GM12878 (cell line): ENCODE measurements around the gene XPO1. TPM values are rescaled to one million over a fixed set of nuclear protein-coding genes. Genes with fewer than 3 reads are reported as not detected.

Experiments used
- ATAC-seq: fragments of 200-7000 bp; cut with Tn5 transposase; 3 replicates; pipeline ENCODE4 v1.9.1; 2020; ENCODE audit warnings: mild to moderate bottlenecking, moderate library complexity
- BruUV-seq: library from RNA; stranded (reverse); fragments of 400-500 nt; replicated peaks from 2 replicates; lab custom pipeline; 2021; lab: Mats Ljungman, UMichigan
- CTCF ChIA-PET: fragments of 300-600 bp; sonication (Branson Sonifier 250); formaldehyde crosslinking; extraction: SDS; loops from one replicate; lab custom pipeline; 2021; ENCODE audit warnings: inconsistent platforms; lab: Yijun Ruan, JAX
- POLR2A ChIA-PET: fragments of 350-600 bp; formaldehyde crosslinking; extraction: SDS; loops from one replicate; lab custom pipeline; 2021; ENCODE audit warnings: inconsistent platforms; lab: Charles Lee
- RAD21 ChIA-PET: fragments of 300-600 bp; sonication (Branson Sonifier 250); formaldehyde crosslinking; loops from one replicate; lab custom pipeline; 2023; ENCODE audit warnings: antibody characterized with exemption; ENCODE audit not compliant: unreplicated experiment; lab: Charles Lee
- SMC1A ChIA-PET: fragments of 300-600 bp; sonication (Branson Sonifier 250); formaldehyde crosslinking; loops from one replicate; lab custom pipeline; 2023; ENCODE audit not compliant: unreplicated experiment, uncharacterized antibody; lab: Charles Lee
- DNase-seq: peaks from one replicate; pipeline ENCODE4 v3.0.0-alpha.2; 2011; ENCODE audit warnings: low read depth, low spot score
- FAIRE-seq: peaks from 3 replicates; lab custom pipeline; 2011; peaks lifted over from hg19 to GRCh38; lab: Jason Lieb, UNC
- H2AFZ ChIP-seq: 2 replicates; pipeline ENCODE4 v1.6.0; 2011; ENCODE audit warnings: low read depth, low read length, control low read depth; ENCODE audit not compliant: control insufficient read depth
- H3K27ac ChIP-seq: 2 replicates; pipeline ENCODE4 v1.5.1; 2011; ENCODE audit warnings: control low read depth; ENCODE audit not compliant: control insufficient read depth, insufficient read depth
- H3K27me3 ChIP-seq, 2 experiments: replicated peaks in 1 of 2; 2 replicates each; pipeline versions ENCODE4 v1.6.0 to v1.6.1; 2011; ENCODE audit warnings: low read length in 1 of 2; ENCODE audit not compliant: control insufficient read depth in 2 of 2, insufficient read depth in 2 of 2
- H3K36me3 ChIP-seq, 2 experiments: 2 replicates each; pipeline ENCODE4 v1.5.1; 2011; ENCODE audit warnings: low read length in 1 of 2; ENCODE audit not compliant: control insufficient read depth in 2 of 2, insufficient read depth in 2 of 2
- H3K4me1 ChIP-seq: 2 replicates; pipeline ENCODE4 v1.6.1; 2011; ENCODE audit warnings: mild to moderate bottlenecking, low read length, moderate library complexity, mixed read lengths; ENCODE audit not compliant: control insufficient read depth, insufficient read depth
- H3K4me2 ChIP-seq: 2 replicates; pipeline ENCODE4 v1.6.0; 2011; ENCODE audit warnings: control low read depth; ENCODE audit not compliant: control insufficient read depth, insufficient read depth
- H3K4me3 ChIP-seq: fragments of 200-600 bp; sonication (generic); 2 replicates; pipeline ENCODE4 v1.5.1; 2016
- H3K79me2 ChIP-seq: 2 replicates; pipeline ENCODE4 v1.6.0; 2011; ENCODE audit warnings: low read length; ENCODE audit not compliant: control insufficient read depth, insufficient read depth
- H3K9ac ChIP-seq: 2 replicates; pipeline ENCODE4 v1.8.0; 2011; ENCODE audit warnings: low read length, control low read depth, mixed read lengths; ENCODE audit not compliant: control insufficient read depth, insufficient read depth
- H3K9me3 ChIP-seq: replicated peaks from 3 replicates; pipeline ENCODE4 v1.5.1; 2011; ENCODE audit warnings: mild to moderate bottlenecking, low read length; ENCODE audit not compliant: control insufficient read depth, insufficient read depth
- H4K20me1 ChIP-seq: 2 replicates; pipeline ENCODE4 v1.6.0; 2011; ENCODE audit not compliant: control insufficient read depth, insufficient read depth
- CBX3 ChIP-seq: fragments of 200-600 bp; sonication (generic); IDR thresholded peaks from 2 replicates; pipeline ENCODE4 v1.6.1; 2016; ENCODE audit warnings: low read depth, borderline replicate concordance
- HSF1 ChIP-seq: fragments of 150-350 bp; IDR thresholded peaks from 2 replicates; pipeline ENCODE4 v1.6.1; 2014; ENCODE audit warnings: mild to moderate bottlenecking, low read depth, low read length
- KLF5 ChIP-seq: fragments of 450-650 bp; IDR thresholded peaks from 2 replicates; pipeline ENCODE4 v1.6.1; 2014; ENCODE audit warnings: mild to moderate bottlenecking; ENCODE audit not compliant: partially characterized antibody
- NFYB ChIP-seq: IDR thresholded peaks from 2 replicates; pipeline ENCODE4 v1.6.1; 2011; ENCODE audit warnings: low read depth, mild to moderate bottlenecking, low read length, improper control_type of control experiment, moderate library complexity; ENCODE audit not compliant: insufficient read depth
- NR2C1 ChIP-seq: fragments of 450-650 bp; IDR thresholded peaks from 2 replicates; pipeline ENCODE4 v1.6.1; 2017; ENCODE audit warnings: antibody characterized with exemption, mild to moderate bottlenecking, moderate library complexity
- POLR2AphosphoS5 ChIP-seq: IDR thresholded peaks from 2 replicates; pipeline ENCODE4 v1.6.1; 2011; ENCODE audit warnings: mild to moderate bottlenecking, low read length, inconsistent platforms
- RFX5 ChIP-seq: IDR thresholded peaks from 2 replicates; pipeline ENCODE4 v1.6.1; 2011; ENCODE audit warnings: low read depth, low read length, improper control_type of control experiment
- RUNX3 ChIP-seq: IDR thresholded peaks from 2 replicates; pipeline ENCODE4 v1.6.1; 2012; ENCODE audit warnings: low read length, inconsistent platforms
- SMARCA5 ChIP-seq: fragments of 450-650 bp; IDR thresholded peaks from 2 replicates; pipeline ENCODE4 v1.6.1; 2017; ENCODE audit warnings: mild to moderate bottlenecking
- SUPT20H ChIP-seq: IDR thresholded peaks from 2 replicates; pipeline ENCODE4 v1.6.1; 2011; ENCODE audit warnings: low read depth, mild to moderate bottlenecking, low read length, moderate library complexity, borderline replicate concordance; ENCODE audit not compliant: control insufficient read depth
- TARDBP ChIP-seq: IDR thresholded peaks from 2 replicates; pipeline ENCODE4 v1.6.1; 2016; ENCODE audit warnings: borderline replicate concordance
- TCF7 ChIP-seq: IDR thresholded peaks from 2 replicates; pipeline ENCODE4 v1.6.1; 2014; ENCODE audit warnings: antibody characterized with exemption, borderline replicate concordance
- YY1 ChIP-seq: IDR thresholded peaks from 2 replicates; pipeline ENCODE4 v1.6.1; 2011; ENCODE audit warnings: low read depth, mild to moderate bottlenecking, low read length
- ZNF24 ChIP-seq: fragments of 450-650 bp; IDR thresholded peaks from 2 replicates; pipeline ENCODE4 v1.6.1; 2017; ENCODE audit warnings: antibody characterized with exemption, mild to moderate bottlenecking
- WGBS: methylation state at CpG from one replicate; pipeline ENCODE4 v1.1.6; 2016; ENCODE audit warnings: low lambda C conversion rate; ENCODE audit not compliant: insufficient replicate concordance, insufficient coverage; ENCODE audit errors: missing lambda C conversion rate; 5-methylcytosine and 5-hydroxymethylcytosine counted together
- in situ Hi-C: fragments of 300-500 bp; cut with MboI; formaldehyde crosslinking; loops from 9 replicates; pipeline ENCODE4 v1.14.3; 2018; ENCODE audit warnings: mixed read lengths
- intact Hi-C: fragments of 100-400 bp; cut with micrococcal nuclease; formaldehyde crosslinking; loops from one replicate; pipeline ENCODE4 v1.14.2; 2022; ENCODE audit not compliant: unreplicated experiment
- polyA plus RNA-seq, 11 experiments: library from polyadenylated mRNA; depleted of rRNA in 4 of 11; unstranded in 6 of 11; stranded (reverse) in 5 of 11; fragments of >200 nt; fragmentation: Nextera tagmentation in 4 of 11; fragmentation: Illumina TruSeq in 1 of 11; extraction: Ambion mirVana in 4 of 11; extraction: Trizol in 1 of 11; gene quantifications; 1 replicate in 1 of 11; 2 replicates in 10 of 11; pipeline versions ENCODE4 v1.2.1 to v1.2.3, GENCODE V29; 2011 to 2016; ENCODE audit warnings: inconsistent platforms in 2 of 11, missing spikeins in 2 of 11, low read depth in 1 of 11
- total RNA-seq, 4 experiments: library from RNA; depleted of rRNA in 3 of 4; stranded (reverse); fragments of >200 nt in 3 of 4; fragmentation: Illumina TruSeq in 1 of 4; extraction: Trizol in 1 of 4; gene quantifications; 2 replicates each; pipeline versions ENCODE4 v1.2.1 to v1.2.3, GENCODE V29; 2013 to 2021
- TF ChIP-seq, protein P1 (sequence below): fragments of 450-650 bp; IDR thresholded peaks from 2 replicates; pipeline ENCODE4 v1.6.1; 2016; ENCODE audit warnings: mild to moderate bottlenecking

The XPO1 gene
- total and polyA plus RNA-seq, 10 of the 15 experiments (the other 5 are each of a cell fraction or from before 2014, with no cell fraction given): 57.3 to 216 (median 153) TPM

- SMC1A ChIA-PET: no interaction called here
- Histone ChIP-seq H4K20me1 (no peaks in the 10 kb centered on the region), H3K9ac (no peak overlapping the region), H3K27me3 (no peaks in the 10 kb centered on the region), H3K9me3 (no peaks in the 10 kb centered on the region), H3K4me3 (no peak overlapping the region), H2AFZ (no peak overlapping the region), H3K4me2 (no peak overlapping the region), H3K27ac (no peak overlapping the region), H3K4me1 (no peaks in the 10 kb centered on the region), H3K79me2 (no peaks in the 10 kb centered on the region), H3K36me3 (no peaks in the 10 kb centered on the region)
- WGBS: 20% methylated on average over 1 of the region's 1 CpG
- DNase-seq (no peak), ATAC-seq (no peak), FAIRE-seq (no peak)
- RAD21 ChIA-PET: no interaction called here
- no TSS peak for BruUV-seq
- TF ChIP-seq NR2C1 (no peak), ZNF24 (no peak), RFX5 (no peak), RUNX3 (no peak), SMARCA5 (no peak), TCF7 (no peak), NFYB (no peak), POLR2AphosphoS5 (no peak), KLF5 (no peak), SUPT20H (no peak), YY1 (no peak), CBX3 (no peak), HSF1 (no peak), TARDBP (no peak)
- TF ChIP-seq, protein P1, sequence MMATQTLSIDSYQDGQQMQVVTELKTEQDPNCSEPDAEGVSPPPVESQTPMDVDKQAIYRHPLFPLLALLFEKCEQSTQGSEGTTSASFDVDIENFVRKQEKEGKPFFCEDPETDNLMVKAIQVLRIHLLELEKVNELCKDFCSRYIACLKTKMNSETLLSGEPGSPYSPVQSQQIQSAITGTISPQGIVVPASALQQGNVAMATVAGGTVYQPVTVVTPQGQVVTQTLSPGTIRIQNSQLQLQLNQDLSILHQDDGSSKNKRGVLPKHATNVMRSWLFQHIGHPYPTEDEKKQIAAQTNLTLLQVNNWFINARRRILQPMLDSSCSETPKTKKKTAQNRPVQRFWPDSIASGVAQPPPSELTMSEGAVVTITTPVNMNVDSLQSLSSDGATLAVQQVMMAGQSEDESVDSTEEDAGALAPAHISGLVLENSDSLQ: no peak
- CTCF ChIA-PET: no interaction called here
- in situ Hi-C loops: no loop called here
- POLR2A ChIA-PET: no interaction called here
- intact Hi-C loops: no loop called here
Observed at GRCh38 chr2:61554604-61555003, 16.4 kb upstream of the XPO1 start.
